GM19025 (cell line): ENCODE results near the gene APC.
"Not testable (repeated sequence)": the region's sequence is repeated elsewhere in the genome, so short reads cannot be mapped to it uniquely, and the experiment has no call there.

Experiments
- ATAC-seq: cut with Tn5 transposase; IDR thresholded peaks from one replicate; pipeline ENCODE4 v1.9.1; 2021; ENCODE audit warnings: mild to moderate bottlenecking, low read depth, moderate library complexity; ENCODE audit not compliant: unreplicated experiment

Gene APC

GRCh38 chr5:112892066-112892465 is 154.4 kb downstream of the APC start:
- ATAC-seq = not testable (repeated sequence)

GRCh38 chr5:112892776-112893175 is 155.1 kb downstream of the APC start:
- no peak for ATAC-seq

DNA sequence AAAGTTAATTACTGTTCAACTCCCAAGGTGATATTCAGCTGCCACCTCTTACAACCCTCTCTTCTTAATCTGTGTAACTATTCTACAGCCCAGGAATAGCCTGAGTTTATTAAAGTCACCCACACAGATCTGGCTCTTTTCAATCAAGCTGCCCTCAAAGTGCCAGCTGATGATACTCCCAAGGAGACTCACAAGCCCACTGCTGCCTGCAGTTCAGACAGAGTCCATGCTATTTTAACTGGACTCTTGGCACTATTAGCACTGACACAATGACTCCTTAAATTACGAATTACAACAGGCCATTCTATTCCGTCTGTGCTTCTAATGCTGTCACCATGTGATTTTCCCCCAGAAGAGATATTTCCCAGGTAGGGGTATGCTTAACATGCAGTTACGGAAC is 158.0 kb downstream of the APC start:
- ATAC-seq = no peak
